GM13976 (cell line): ENCODE data around the gene ZNF593.
A peak's percentile ranks its signal among the peaks of the same experiment; 100 is the strongest.

Experiments
- DNase-seq: peaks from one replicate; pipeline ENCODE4 v3.0.0; 2012; ENCODE audit warnings: low spot score
- in situ Hi-C: fragments of 300-500 bp; cut with MboI; formaldehyde crosslinking; loops from one replicate; pipeline ENCODE4 v1.12.0; 2022; ENCODE audit warnings: low sequenced_read_pairs, mixed read lengths, inconsistent platforms; ENCODE audit not compliant: unreplicated experiment
- TF ChIP-seq, protein P1 (sequence below): IDR thresholded peaks from 2 replicates; pipeline ENCODE4 v1.5.1; 2012; ENCODE audit warnings: borderline replicate concordance, mild to moderate bottlenecking; ENCODE audit not compliant: insufficient read depth; ENCODE audit errors: extremely low read depth, missing control alignments, control extremely low read depth

The ZNF593 gene

DNA sequence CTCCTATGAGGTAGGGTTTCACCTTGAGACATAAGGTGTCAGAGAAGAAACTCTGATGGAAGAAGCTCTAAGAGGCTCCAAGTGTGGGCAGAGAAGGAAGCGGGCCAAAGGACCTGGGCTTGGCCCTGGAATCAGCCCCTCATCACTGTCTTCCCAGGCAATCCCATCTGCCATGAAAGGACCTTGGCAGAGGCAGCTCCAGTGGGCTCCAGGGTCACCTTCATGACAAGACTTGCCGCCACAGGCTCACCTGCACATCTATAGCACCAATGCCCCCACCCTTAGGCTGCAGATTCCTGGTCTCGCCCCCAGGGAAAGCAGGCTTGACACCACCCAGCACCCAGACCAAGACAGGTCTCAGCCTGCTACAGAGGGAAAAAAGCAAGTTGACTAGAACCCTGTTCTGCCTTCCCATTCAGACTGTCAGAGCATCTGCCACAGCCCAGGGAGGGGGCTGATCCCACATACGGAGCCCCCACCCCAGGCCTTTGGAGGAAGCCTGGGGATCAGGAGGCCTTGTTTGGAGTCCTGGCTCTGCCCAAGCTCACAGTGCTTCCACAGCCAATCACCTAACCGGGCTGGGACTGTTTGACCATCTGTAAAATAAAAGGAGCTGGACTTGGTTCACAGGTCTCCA lies 11.3 kb upstream of the ZNF593 start:
- TF ChIP-seq, protein P1, sequence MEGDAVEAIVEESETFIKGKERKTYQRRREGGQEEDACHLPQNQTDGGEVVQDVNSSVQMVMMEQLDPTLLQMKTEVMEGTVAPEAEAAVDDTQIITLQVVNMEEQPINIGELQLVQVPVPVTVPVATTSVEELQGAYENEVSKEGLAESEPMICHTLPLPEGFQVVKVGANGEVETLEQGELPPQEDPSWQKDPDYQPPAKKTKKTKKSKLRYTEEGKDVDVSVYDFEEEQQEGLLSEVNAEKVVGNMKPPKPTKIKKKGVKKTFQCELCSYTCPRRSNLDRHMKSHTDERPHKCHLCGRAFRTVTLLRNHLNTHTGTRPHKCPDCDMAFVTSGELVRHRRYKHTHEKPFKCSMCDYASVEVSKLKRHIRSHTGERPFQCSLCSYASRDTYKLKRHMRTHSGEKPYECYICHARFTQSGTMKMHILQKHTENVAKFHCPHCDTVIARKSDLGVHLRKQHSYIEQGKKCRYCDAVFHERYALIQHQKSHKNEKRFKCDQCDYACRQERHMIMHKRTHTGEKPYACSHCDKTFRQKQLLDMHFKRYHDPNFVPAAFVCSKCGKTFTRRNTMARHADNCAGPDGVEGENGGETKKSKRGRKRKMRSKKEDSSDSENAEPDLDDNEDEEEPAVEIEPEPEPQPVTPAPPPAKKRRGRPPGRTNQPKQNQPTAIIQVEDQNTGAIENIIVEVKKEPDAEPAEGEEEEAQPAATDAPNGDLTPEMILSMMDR = no peak
- no peak for DNase-seq
- in situ Hi-C loops = no loop called here

DNA sequence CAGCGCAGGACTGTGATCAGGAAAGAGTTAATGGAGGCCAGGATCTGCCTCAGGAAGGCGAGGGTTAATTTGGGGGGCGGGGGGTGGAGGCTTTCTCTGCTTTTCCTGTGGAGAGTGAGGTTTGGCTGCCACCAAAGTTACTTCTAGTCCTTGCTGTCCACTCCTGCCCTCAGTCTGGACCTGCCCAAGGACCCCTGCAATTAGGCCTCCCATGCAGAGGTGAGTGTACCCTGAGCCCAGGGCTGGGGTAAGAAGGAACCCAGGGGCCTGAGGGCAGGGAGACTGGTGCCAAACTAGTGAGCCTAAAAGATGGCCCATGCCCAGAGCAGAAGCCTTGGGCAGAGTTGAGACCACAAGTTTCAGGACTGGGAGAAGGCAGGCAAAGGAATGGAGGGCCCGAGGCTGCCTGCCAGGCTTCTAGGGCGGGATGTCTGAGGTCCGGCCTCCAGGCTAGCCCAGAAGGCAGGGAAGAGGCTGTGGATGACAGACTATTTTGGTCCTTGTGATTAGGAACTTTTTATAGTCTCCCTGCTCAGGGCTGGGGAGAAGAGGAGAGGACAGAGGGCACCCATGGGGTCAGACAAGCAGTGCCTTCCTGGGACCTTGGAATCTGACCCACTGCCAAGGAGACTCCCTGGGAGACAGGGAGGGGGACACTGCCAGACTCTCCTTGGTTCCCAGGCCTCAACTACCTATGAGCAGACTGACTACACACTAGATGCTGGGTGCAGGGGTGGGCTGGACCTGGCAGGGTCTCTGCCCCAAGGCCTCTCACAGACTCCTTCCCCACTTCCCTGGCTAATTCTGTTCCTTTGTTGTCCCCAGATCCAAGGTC lies 10.6 kb upstream of the ZNF593 start, which contains the start of gene FAM110D:
TSS of gene FAM110D (plus strand) at position 172 of the 835 bp plus-strand sequence. CDS start 2,213 bp downstream, outside the sequence.
- TF ChIP-seq, protein P1 = no peak
- no peak for DNase-seq
- in situ Hi-C loops = no loop called here

DNA sequence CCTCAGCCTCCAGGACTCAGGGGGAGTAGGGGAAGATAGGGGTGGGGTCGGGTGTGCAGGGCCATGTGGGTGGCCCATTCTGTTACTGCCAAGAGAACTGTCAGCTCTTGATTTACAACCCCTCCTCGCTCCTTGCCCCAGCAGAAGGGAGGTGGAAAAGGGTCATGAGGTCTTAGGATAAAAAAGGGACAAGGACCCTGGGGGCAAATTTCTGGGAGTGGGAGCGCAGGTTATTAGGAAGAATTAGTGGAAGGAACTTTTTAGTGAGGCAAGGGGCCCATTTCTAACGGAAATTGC lies 10.0 kb upstream of the ZNF593 start:
- in situ Hi-C loops = no loop called here
- TF ChIP-seq, protein P1 = no peak
- DNase-seq = no peak

- in situ Hi-C loops = no loop called here
- TF ChIP-seq, protein P1 = no peak
Measured at GRCh38 chr1:26160527-26161414, 8.9 kb upstream of the ZNF593 start.

GRCh38 chr1:26161415-26162219 lies 8.1 kb upstream of the ZNF593 start:
- peak; percentile 71 for DNase-seq
- in situ Hi-C loops = no loop called here
- TF ChIP-seq, protein P1 = peak; percentile 1

More at GRCh38 chr1:26160527-26161414, 8.9 kb upstream of the ZNF593 start:
- no peak for DNase-seq
